HG03280 (cell line): ENCODE results near the gene PERP.

Experiments used
- ATAC-seq: cut with Tn5 transposase; IDR thresholded peaks from one replicate; pipeline ENCODE4 v1.9.1; 2021; ENCODE audit warnings: mild to moderate bottlenecking, moderate library complexity; ENCODE audit not compliant: unreplicated experiment

Gene PERP

GRCh38 chr6:138063726-138064125 is 43.5 kb downstream of the PERP start:
- no peak for ATAC-seq

GRCh38 chr6:138054982-138055381 is 52.2 kb downstream of the PERP start:
- no peak for ATAC-seq

- no peak for ATAC-seq
These were observed 54.4 kb downstream of the PERP start for GRCh38 chr6:138052783-138053182.

GRCh38 chr6:138044972-138045371 is 62.2 kb downstream of the PERP start:
- ATAC-seq: no peak

GRCh38 chr6:138044458-138044857 is 62.8 kb downstream of the PERP start:
- ATAC-seq: no peak
